ENCODE results near the gene KIF19. TPM values are rescaled to one million over a fixed set of nuclear protein-coding genes. Genes with fewer than 3 reads are reported as not detected.

The KIF19 gene
- total RNA-seq, 4 donors from 2014 or later: 0.41 to 1.8 (median 0.62) TPM; not detected in 1

DNA sequence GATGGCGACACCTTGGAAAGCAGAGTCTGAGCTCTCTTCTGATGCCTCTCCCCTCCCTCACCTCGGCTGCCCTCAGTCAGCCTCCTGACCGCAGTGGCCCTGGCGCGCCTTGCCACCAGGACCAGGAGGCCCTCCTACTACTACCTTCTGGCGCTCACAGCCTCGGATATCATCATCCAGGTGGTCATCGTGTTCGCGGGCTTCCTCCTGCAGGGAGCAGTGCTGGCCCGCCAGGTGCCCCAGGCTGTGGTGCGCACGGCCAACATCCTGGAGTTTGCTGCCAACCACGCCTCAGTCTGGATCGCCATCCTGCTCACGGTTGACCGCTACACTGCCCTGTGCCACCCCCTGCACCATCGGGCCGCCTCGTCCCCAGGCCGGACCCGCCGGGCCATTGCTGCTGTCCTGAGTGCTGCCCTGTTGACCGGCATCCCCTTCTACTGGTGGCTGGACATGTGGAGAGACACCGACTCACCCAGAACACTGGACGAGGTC, 45.7 kb downstream of the KIF19 start:
- ATAC-seq: no peak
- Histone ChIP-seq H3K4me3 (no peak overlapping the region), H3K36me3 (no peaks in the 10 kb centered on the region), H3K9me3 (no peaks in the 10 kb centered on the region), H3K27me3 (no peaks in the 10 kb centered on the region), H3K27ac (no peak overlapping the region), H3K4me1 (peaks cover 0 to 7% of the 10 kb centered on the region in 2 donors)
- in situ Hi-C loops (cut with MboI; ENCODE audit: low sequenced_read_pairs in 4 of 4) (loop anchor here in 3 of 4 donors (10.0 to 25.0 kb wide), 2 partner anchors 123 to 159 kb away; partner anchors contain the start of genes RPL38 (in 1 of the 3) and TTYH2 (in 1 of the 3)), intact Hi-C loops (cut with DNase I; ENCODE audit: low total_unique reads) (no loop called here)
- no peak for DNase-seq
- no peak for TF ChIP-seq POLR2A (IDR thresholded peaks at IDR 0.05)
- TF ChIP-seq, protein P1, sequence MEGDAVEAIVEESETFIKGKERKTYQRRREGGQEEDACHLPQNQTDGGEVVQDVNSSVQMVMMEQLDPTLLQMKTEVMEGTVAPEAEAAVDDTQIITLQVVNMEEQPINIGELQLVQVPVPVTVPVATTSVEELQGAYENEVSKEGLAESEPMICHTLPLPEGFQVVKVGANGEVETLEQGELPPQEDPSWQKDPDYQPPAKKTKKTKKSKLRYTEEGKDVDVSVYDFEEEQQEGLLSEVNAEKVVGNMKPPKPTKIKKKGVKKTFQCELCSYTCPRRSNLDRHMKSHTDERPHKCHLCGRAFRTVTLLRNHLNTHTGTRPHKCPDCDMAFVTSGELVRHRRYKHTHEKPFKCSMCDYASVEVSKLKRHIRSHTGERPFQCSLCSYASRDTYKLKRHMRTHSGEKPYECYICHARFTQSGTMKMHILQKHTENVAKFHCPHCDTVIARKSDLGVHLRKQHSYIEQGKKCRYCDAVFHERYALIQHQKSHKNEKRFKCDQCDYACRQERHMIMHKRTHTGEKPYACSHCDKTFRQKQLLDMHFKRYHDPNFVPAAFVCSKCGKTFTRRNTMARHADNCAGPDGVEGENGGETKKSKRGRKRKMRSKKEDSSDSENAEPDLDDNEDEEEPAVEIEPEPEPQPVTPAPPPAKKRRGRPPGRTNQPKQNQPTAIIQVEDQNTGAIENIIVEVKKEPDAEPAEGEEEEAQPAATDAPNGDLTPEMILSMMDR (IDR thresholded peaks at IDR 0.05 in 4 of 5, conservative IDR thresholded peaks at IDR 0.05 in 1 of 5): no peak

DNA sequence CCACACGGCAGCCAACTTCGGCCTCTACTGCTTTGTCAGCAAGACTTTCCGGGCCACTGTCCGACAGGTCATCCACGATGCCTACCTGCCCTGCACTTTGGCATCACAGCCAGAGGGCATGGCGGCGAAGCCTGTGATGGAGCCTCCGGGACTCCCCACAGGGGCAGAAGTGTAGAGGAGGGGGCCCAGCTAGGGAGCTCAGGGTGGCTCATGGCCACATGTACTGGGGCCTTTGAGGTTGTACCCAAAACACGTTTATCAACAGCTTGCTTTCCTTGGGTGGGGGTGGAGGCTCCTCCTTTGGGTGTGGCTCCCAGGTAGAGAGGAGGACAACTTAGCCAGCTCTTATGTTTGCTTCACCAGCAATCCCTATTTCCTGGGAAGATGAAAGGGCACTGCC, 46.4 kb downstream of the KIF19 start:
- H3K27ac ChIP-seq: no peak overlapping the region
- DNase-seq (no peak), ATAC-seq (no peak)
- H3K4me1 ChIP-seq: peaks cover 0 to 7% of the 10 kb centered on the region in 2 donors
- intact Hi-C loops (cut with DNase I; ENCODE audit: low total_unique reads) (no loop called here), in situ Hi-C loops (cut with MboI; ENCODE audit: low sequenced_read_pairs in 4 of 4) (loop anchor here in 3 of 4 donors (10.0 to 25.0 kb wide), 2 partner anchors 122 to 160 kb away; partner anchors contain the start of genes RPL38 (in 1 of the 3) and TTYH2 (in 1 of the 3))
- no peak for TF ChIP-seq POLR2A (IDR thresholded peaks at IDR 0.05)
- TF ChIP-seq, protein P1 (IDR thresholded peaks at IDR 0.05 in 4 of 5, conservative IDR thresholded peaks at IDR 0.05 in 1 of 5): no peak
- no peak overlapping the region for H3K4me3 ChIP-seq
- no peaks in the 10 kb centered on the region for H3K9me3 ChIP-seq
- no peaks in the 10 kb centered on the region for H3K36me3 ChIP-seq
- no peaks in the 10 kb centered on the region for H3K27me3 ChIP-seq

DNA sequence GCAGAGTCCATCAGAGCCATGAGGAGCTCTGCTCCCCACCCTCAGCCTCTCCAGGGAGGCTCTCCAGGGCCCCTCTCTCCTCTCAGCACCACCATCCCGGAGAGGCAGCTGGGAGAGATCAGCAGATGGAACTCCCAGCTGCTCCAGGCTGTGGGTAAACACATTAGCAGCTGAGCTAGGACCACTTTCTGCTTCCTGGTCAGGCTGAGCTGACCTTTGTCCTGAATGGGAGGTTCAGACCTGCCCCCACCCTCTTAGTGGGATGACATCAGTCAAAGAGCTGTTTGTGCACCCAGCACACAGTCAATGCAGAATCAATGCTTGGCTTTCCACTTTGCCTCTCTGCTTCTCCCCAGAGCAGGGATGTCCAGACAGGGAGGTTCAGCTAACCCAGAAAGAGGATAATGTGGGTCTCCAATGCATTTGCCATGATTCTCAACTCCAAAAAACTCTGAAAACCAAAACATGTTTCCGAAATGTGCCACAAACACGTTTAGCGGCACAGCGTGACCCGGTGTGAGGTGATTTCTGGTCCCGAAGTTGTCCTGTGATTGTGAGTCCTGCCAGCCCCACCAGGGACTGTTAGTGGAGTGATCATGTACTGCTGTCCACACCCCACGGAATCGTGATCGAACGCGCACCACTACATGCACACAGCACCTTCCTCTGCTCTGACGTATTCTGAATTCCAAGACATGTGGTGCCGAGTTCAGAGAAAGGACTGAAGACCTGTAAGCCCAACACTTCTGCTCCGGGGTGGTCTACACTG, 48.0 kb downstream of the KIF19 start:
- ATAC-seq (no peak), DNase-seq (no peak)
- H3K4me3 ChIP-seq: no peak overlapping the region
- H3K36me3 ChIP-seq: no peaks in the 10 kb centered on the region
- no peaks in the 10 kb centered on the region for H3K9me3 ChIP-seq
- TF ChIP-seq, protein P1 (IDR thresholded peaks at IDR 0.05 in 4 of 5, conservative IDR thresholded peaks at IDR 0.05 in 1 of 5): no peak
- no peak for TF ChIP-seq POLR2A (IDR thresholded peaks at IDR 0.05)
- H3K27me3 ChIP-seq: no peaks in the 10 kb centered on the region
- in situ Hi-C loops (cut with MboI; ENCODE audit: low sequenced_read_pairs in 4 of 4) (loop anchor here in 3 of 4 donors (10.0 to 25.0 kb wide), 2 partner anchors 121 to 162 kb away; partner anchors contain the start of genes RPL38 (in 1 of the 3) and TTYH2 (in 1 of the 3)), intact Hi-C loops (cut with DNase I; ENCODE audit: low total_unique reads) (no loop called here)
- no peak overlapping the region for H3K27ac ChIP-seq
- H3K4me1 ChIP-seq: peaks cover 0 to under 1% of the 10 kb centered on the region in 2 donors

DNA sequence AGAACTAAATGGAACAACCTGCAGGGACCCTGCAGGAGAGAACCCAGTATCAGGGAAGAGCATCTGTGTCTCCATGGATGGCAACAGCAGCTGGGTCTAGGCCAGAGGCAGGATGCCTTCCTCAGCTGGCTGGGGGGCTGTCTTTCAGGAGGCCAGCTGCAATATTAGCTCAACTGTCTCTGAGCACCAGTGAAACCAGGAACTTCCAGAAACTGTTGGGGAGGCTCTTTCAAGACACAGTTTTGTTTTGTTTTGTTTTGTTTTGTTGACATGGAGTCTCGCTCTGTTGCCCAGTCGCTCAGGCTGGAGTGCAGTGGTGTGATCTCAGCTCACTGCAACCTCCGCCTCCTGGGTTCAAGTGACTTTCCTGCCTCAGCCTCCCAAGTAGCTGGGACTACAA, 48.8 kb downstream of the KIF19 start:
- ATAC-seq: no peak
- in situ Hi-C loops (cut with MboI; ENCODE audit: low sequenced_read_pairs in 4 of 4): loop anchor here in 3 of 4 donors (5.0 to 25.0 kb wide), 4 partner anchors 82 to 487 kb away; partner anchors contain the start of genes FDXR (in 1 of the 3), GRIN2C (in 1 of the 3), RPL38 (in 1 of the 3) and TTYH2 (in 1 of the 3)
- Histone ChIP-seq H3K27ac (no peak overlapping the region), H3K4me1 (peaks cover 4 to 9% of the 10 kb centered on the region in 2 donors), H3K36me3 (no peaks in the 10 kb centered on the region), H3K4me3 (no peak overlapping the region), H3K9me3 (no peaks in the 10 kb centered on the region), H3K27me3 (no peaks in the 10 kb centered on the region)
- TF ChIP-seq, protein P1 (IDR thresholded peaks at IDR 0.05 in 4 of 5, conservative IDR thresholded peaks at IDR 0.05 in 1 of 5): no peak
- TF ChIP-seq POLR2A (IDR thresholded peaks at IDR 0.05): no peak
- no peak for DNase-seq
- intact Hi-C loops (cut with DNase I; ENCODE audit: low total_unique reads): no loop called here
